GM12892 (cell line): Measurements from ENCODE around the gene EML1.

Experiments used
- POLR2A ChIP-seq: IDR thresholded peaks from 2 replicates; pipeline ENCODE4 v1.6.1; 2011; ENCODE audit warnings: low read depth, low read length, control low read depth
- POLR2AphosphoS5 ChIP-seq: IDR thresholded peaks from 2 replicates; pipeline ENCODE4 v1.6.1; 2011; ENCODE audit warnings: low read depth, low read length, control low read depth
- TAF1 ChIP-seq: IDR thresholded peaks from 2 replicates; pipeline ENCODE4 v1.6.1; 2011; ENCODE audit warnings: low read depth, mild to moderate bottlenecking, control low read depth, low read length, borderline replicate concordance

DNA sequence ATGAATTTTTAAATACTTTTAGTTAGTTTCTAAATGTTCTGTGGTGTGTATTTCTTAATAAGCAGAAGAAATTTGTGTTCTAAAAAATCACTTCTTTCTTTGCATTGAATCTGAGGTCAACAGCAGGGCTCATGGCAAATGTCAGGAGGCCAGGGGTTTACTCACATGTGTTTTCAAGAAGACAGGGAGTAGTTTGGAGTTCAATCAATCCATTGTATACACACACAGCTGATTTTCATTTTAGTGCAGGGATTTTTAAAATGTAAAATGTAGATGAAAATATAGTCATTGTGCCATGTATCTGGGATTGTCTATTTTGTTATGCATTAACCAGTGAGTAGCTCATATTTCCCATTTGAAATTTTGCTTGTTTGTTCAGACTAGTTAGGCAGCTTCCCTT lies 62.1 kb downstream of the EML1 start:
- no peak for TF ChIP-seq POLR2A
- TF ChIP-seq POLR2AphosphoS5 = no peak
- no peak for TF ChIP-seq TAF1
